Activated CD8-positive, alpha-beta T cell treated with anti-CD3 and anti-CD28 coated beads, Interleukin-2, amount 10 ng/mL, durations not matched to agents 7 days and 5 days (primary cell): ENCODE measurements around the gene CALCR. TPM values are rescaled to one million over a fixed set of nuclear protein-coding genes. Genes with fewer than 3 reads are reported as not detected.

Experiments
- ATAC-seq: fragments of 150-1000 bp; cut with Tn5 transposase; one replicate; pipeline ENCODE4 v1.10.0; 2021; ENCODE audit warnings: moderate library complexity
- CTCF ChIA-PET: fragments of 350-600 bp; sonication (Branson Sonifier 250); formaldehyde crosslinking; loops from one replicate; lab custom pipeline; 2021; ENCODE audit warnings: antibody characterized with exemption; lab: Charles Lee
- POLR2A ChIA-PET: fragments of 350-600 bp; sonication (Branson Sonifier 250); formaldehyde crosslinking; loops from one replicate; lab custom pipeline; 2021; ENCODE audit warnings: antibody characterized with exemption; lab: Charles Lee
- DNase-seq: peaks from one replicate; pipeline ENCODE4 v3.0.0-alpha.2; 2020
- H3K27ac Mint-ChIP-seq: one replicate; pipeline ENCODE4 v1.8.0; 2021; ENCODE audit warnings: mild to moderate bottlenecking, mixed read lengths
- H3K27me3 Mint-ChIP-seq: one replicate; pipeline ENCODE4 v1.8.0; 2021; ENCODE audit warnings: low read depth, mixed read lengths
- H3K36me3 Mint-ChIP-seq: one replicate; pipeline ENCODE4 v1.8.0; 2021; ENCODE audit warnings: low read depth, mixed read lengths
- H3K4me1 Mint-ChIP-seq: one replicate; pipeline ENCODE4 v1.8.0; 2021; ENCODE audit warnings: low read depth, mixed read lengths
- H3K4me3 Mint-ChIP-seq: one replicate; pipeline ENCODE4 v1.8.0; 2021; ENCODE audit warnings: mild to moderate bottlenecking, mixed read lengths
- H3K9me3 Mint-ChIP-seq: one replicate; pipeline ENCODE4 v1.8.0; 2022; ENCODE audit warnings: mixed read lengths; ENCODE audit not compliant: insufficient read depth
- total RNA-seq, 2 experiments: library from RNA; stranded (reverse); gene quantifications; one replicate each; pipeline ENCODE4 v1.2.3, GENCODE V29; 2021

The CALCR gene
- total RNA-seq, 2 experiments from 2014 or later: not detected

DNA sequence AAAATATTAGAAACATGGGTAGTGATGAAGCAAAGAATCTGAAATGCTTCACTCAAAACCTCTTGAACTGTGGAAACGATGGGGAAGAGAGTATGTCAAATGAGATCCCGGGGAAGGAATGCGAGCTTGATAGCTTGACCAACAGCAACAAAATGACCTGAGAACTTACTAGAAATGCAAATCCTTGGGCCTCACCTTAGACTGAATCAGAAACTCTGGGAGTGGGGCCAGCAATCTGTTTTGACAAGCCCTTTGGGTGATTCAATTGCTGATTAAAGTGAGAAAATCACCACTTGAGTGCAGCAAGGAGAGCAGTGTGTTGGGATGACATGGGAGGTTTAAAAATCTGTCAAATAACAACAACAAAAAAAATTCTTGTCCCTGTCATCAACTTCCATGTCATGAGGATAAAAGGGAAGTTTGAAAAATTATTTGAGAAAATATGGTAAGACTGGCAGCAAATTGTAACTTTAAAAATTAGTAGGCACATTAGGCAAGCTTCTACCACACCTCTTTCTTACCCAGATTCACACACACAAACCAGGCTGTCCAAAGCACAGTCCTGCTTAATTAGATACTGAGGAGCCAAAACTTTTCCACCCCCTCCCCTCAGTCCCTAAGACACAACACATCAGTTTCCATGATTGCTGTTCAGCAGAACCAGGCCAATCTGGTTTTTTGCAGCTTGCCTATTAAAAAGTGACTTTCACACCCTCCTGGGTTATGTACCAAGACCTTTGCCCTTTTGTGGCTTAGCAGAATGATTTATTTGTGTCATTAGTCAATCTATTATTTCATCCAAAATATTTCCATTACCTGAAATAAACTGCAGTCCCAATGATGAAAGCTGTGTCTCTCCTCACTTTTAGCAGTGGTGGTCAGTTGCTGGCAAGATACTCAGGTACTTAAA is 15.6 kb downstream of the CALCR start:
- DNase-seq: no peak
- POLR2A ChIA-PET: no interaction called here
- no peak for ATAC-seq
- no peak overlapping the region for H3K4me3 Mint-ChIP-seq
- H3K4me1 Mint-ChIP-seq: no peaks in the 10 kb centered on the region
- peaks cover 4% of the 10 kb centered on the region for H3K27me3 Mint-ChIP-seq
- CTCF ChIA-PET: no interaction called here
- H3K27ac Mint-ChIP-seq: no peak overlapping the region
- no peaks in the 10 kb centered on the region for H3K36me3 Mint-ChIP-seq
- no peaks in the 10 kb centered on the region for H3K9me3 Mint-ChIP-seq

DNA sequence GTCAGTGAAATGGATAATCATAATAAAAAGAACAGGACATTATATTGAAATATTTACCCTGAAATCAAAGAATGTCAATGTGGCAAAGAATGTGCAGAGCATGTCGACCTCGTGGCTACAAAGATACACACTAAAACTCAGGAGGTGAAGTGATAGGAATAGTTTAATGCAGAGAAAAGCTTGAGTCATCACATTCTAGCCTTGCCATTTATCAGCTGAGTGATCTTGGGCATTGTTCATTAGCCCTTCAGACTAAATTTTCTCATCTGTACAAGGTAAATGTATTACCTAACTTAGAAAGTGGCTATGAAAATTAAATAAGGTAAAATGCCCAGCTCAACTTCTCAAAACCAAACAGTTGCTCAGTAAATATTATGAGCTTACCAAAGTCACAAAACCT is 22.6 kb downstream of the CALCR start:
- POLR2A ChIA-PET: no interaction called here
- DNase-seq: no peak
- ATAC-seq: no peak
- H3K27ac Mint-ChIP-seq: no peak overlapping the region
- no peaks in the 10 kb centered on the region for H3K9me3 Mint-ChIP-seq
- H3K36me3 Mint-ChIP-seq: no peaks in the 10 kb centered on the region
- H3K27me3 Mint-ChIP-seq: peaks cover 4% of the 10 kb centered on the region
- no peak overlapping the region for H3K4me3 Mint-ChIP-seq
- CTCF ChIA-PET: interaction anchor here (1.5 to 4.2 kb wide), 4 partner anchors 10 to 310 kb away, joined by 3 to 29 read pairs (median 14); no protein-coding TSS in a partner anchor
- H3K4me1 Mint-ChIP-seq: no peaks in the 10 kb centered on the region

DNA sequence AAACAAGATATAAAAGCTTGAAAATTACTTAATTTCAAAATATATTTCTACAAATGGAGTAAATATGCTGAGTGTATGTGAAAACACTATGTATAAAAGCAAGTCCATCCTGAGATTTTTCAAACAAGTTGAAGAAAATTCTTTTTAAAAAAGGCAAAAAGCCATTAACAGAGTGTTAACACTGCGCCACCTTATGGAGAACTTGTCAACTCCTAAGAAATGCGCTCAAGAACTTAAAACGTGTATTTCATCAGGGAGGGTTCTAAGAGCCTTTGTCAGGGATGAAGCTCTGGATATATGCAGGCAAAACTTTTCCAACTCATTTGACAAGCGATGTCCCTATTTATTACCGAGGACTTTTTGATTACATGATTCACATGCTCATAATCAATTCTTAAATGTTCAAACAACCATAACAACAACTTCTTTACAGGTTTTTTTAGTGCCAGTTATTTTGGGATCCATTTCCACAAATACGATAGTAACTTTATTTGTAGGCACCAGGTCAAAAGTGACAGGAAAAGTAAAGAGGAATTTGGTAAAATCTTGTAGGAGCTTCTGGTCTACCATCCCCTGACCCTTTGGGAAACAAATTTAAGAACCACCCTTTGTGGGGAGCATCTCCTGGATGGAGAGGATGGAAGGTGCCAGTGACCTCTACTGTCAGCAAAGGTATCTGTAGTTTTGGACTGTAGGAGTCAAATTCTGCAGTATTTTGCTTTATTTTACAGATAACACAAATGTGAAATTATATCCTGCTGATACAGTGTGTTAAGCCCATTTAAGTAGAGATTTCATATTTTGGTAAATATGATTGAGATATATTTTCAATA is 23.2 kb downstream of the CALCR start:
- H3K27ac Mint-ChIP-seq: no peak overlapping the region
- no peak overlapping the region for H3K4me3 Mint-ChIP-seq
- CTCF ChIA-PET: interaction anchor here (0.8 to 4.2 kb wide), 9 partner anchors 9 to 312 kb away, joined by 3 to 29 read pairs (median 5); no protein-coding TSS in a partner anchor
- ATAC-seq (no peak), DNase-seq (peak; percentile 22)
- H3K9me3 Mint-ChIP-seq: no peaks in the 10 kb centered on the region
- POLR2A ChIA-PET: no interaction called here
- H3K36me3 Mint-ChIP-seq: no peaks in the 10 kb centered on the region
- peaks cover 4% of the 10 kb centered on the region for H3K27me3 Mint-ChIP-seq
- no peaks in the 10 kb centered on the region for H3K4me1 Mint-ChIP-seq

DNA sequence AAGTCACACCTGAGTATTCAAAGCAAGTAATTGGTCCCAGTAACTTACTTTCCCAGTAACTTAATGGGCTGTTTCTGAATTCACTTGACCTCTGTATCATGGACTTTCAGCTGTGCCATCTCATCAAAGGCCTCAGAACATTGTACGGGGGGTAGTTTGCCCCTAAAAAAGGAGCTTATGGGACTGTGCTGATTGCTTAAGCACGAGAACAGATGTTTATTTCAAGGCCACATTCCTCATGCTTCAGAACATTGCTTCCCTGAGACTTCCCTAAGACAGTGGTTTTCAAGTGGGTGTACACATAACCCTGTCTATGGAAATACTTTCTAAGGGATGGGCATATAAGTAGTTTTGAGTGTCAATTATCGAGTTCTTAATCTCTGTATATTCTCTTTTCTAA is 26.8 kb downstream of the CALCR start:
- ChIA-PET POLR2A (no interaction called here), CTCF (no interaction called here)
- ATAC-seq: no peak
- H3K27me3 Mint-ChIP-seq: peaks cover 2% of the 10 kb centered on the region
- H3K4me3 Mint-ChIP-seq: no peak overlapping the region
- DNase-seq: no peak
- H3K9me3 Mint-ChIP-seq: no peaks in the 10 kb centered on the region
- no peaks in the 10 kb centered on the region for H3K36me3 Mint-ChIP-seq
- no peaks in the 10 kb centered on the region for H3K4me1 Mint-ChIP-seq
- no peak overlapping the region for H3K27ac Mint-ChIP-seq

DNA sequence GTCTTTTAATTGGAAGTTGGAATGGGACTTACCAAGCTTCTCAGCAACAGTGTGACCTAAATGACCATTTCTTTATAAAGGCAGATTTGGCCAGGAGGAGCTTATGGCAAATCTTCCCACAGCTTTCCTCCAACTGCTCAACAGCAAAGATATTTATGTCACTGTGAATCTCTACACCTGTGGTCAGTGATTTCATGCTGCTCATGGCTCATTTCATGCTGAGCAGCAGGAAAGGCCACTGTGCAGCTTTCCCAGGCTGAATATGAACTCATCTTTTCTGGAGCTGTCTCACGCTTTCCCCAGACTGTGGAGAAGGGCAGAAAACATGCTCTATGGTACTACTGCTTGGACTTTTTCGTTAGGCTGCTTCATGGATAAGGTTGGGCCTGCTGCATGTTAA is 29.8 kb downstream of the CALCR start:
- H3K4me1 Mint-ChIP-seq: no peaks in the 10 kb centered on the region
- ATAC-seq (no peak), DNase-seq (no peak)
- no peaks in the 10 kb centered on the region for H3K36me3 Mint-ChIP-seq
- no peak overlapping the region for H3K4me3 Mint-ChIP-seq
- POLR2A ChIA-PET: no interaction called here
- no peaks in the 10 kb centered on the region for H3K9me3 Mint-ChIP-seq
- H3K27me3 Mint-ChIP-seq: no peaks in the 10 kb centered on the region
- no peak overlapping the region for H3K27ac Mint-ChIP-seq
- CTCF ChIA-PET: no interaction called here

DNA sequence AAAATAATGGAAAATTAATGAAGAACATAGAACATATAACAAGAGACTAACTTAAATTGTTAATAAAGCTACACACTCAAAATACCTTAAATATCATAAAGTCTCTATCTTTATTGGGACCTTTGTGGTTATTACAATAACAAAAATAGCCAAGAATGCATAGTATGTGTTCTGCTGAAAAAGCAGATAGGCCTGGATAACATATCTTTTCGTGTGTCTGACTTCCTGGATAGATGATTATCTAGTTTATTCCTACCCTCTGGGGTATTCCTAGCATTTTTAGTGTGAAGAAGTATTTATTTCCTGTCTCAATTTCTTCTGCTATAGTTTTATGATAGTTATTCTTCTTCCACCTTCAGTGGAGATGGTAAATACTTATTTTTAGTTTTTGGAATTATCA is 36.5 kb downstream of the CALCR start:
- Mint-ChIP-seq H3K27ac (no peak overlapping the region), H3K4me3 (no peak overlapping the region), H3K9me3 (no peaks in the 10 kb centered on the region), H3K4me1 (no peaks in the 10 kb centered on the region), H3K27me3 (no peaks in the 10 kb centered on the region), H3K36me3 (no peaks in the 10 kb centered on the region)
- POLR2A ChIA-PET: no interaction called here
- CTCF ChIA-PET: no interaction called here
- DNase-seq (no peak), ATAC-seq (no peak)

DNA sequence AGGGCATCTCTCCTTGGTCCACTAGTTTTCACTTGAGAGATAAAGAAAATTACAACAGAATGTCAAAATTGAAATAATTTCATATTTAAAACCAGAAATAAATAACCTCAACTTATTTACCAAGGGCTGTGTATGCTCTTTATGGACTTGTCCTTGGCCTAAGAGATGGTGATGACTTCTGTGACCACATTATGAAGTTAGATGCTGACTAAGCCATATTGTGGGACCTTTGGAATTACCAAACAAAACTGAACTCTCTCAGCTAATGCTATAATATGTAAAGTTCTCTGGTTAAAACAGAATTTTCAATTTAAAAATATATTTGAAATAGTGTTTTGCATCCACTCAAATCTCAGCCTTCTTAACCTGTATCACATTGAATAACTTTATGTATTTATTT is 38.9 kb downstream of the CALCR start:
- Mint-ChIP-seq H3K27me3 (no peaks in the 10 kb centered on the region), H3K4me1 (no peaks in the 10 kb centered on the region), H3K36me3 (no peaks in the 10 kb centered on the region), H3K9me3 (no peaks in the 10 kb centered on the region), H3K4me3 (no peak overlapping the region), H3K27ac (no peak overlapping the region)
- ChIA-PET POLR2A (no interaction called here), CTCF (no interaction called here)
- ATAC-seq: no peak
- no peak for DNase-seq

DNA sequence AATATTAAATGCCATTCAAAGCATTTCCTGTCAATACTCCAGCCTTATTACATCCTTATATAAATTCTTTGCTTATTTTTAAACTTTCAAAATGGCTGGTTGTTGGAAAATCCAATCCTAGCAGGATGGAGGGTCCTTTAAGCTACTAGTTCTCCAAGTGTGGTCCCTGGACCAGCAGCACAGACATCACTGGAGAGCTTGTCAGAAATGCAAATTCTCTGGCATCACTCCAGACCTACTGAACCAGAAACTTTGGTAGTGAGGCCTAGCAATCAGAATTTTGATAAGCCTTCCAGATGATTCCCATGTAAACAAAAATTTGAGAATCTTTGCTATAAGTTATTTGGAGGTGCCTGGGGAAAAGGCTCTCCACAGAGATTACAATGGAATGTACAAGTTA is 43.8 kb downstream of the CALCR start:
- Mint-ChIP-seq H3K36me3 (no peaks in the 10 kb centered on the region), H3K27ac (no peak overlapping the region), H3K27me3 (no peaks in the 10 kb centered on the region), H3K4me1 (no peaks in the 10 kb centered on the region), H3K4me3 (no peak overlapping the region), H3K9me3 (no peaks in the 10 kb centered on the region)
- POLR2A ChIA-PET: no interaction called here
- no peak for DNase-seq
- CTCF ChIA-PET: no interaction called here
- no peak for ATAC-seq

DNA sequence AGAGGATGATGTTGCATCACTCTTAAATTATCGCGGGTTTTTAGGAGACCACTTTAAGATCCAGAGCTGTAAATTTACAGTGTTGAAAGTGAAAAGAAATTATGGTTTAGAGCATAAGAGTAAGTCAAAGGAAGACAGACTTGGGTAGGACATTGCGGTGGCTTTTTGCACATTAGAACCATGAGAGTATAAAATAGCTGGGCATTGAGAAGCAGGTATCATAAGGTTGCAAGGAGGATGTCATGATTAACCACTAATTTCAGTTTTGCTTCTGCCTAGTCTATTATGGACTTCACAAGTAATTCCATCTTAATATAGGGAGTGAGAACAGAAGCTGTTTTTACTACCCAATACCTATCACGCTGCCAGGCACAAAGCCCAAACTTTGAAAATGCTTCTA is 57.7 kb downstream of the CALCR start:
- no peaks in the 10 kb centered on the region for H3K9me3 Mint-ChIP-seq
- no peaks in the 10 kb centered on the region for H3K4me1 Mint-ChIP-seq
- ChIA-PET POLR2A (no interaction called here), CTCF (no interaction called here)
- no peak overlapping the region for H3K4me3 Mint-ChIP-seq
- H3K27me3 Mint-ChIP-seq: no peaks in the 10 kb centered on the region
- no peak overlapping the region for H3K27ac Mint-ChIP-seq
- ATAC-seq: no peak
- no peaks in the 10 kb centered on the region for H3K36me3 Mint-ChIP-seq
- DNase-seq: no peak

DNA sequence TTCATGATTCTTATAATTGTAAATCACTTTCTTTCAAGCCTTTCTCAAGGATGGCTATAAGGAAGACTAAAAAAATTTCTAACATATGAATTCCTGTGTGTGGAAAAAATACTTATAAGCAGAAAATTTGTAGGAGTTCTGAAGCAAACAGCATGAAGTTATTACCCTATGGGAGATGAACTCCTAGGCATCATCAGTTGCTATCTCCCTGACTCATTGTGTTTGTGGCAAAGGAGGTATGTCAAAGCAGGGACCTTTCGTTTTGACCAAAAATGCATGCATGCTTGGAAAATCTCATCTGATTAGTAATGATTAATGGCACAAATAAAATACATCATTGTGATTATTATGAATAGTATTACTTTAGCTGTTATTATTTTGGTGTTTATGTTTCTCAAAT is 59.4 kb downstream of the CALCR start:
- no peak for ATAC-seq
- DNase-seq: no peak
- Mint-ChIP-seq H3K9me3 (no peaks in the 10 kb centered on the region), H3K4me3 (no peak overlapping the region), H3K27ac (no peak overlapping the region), H3K36me3 (no peaks in the 10 kb centered on the region), H3K4me1 (no peaks in the 10 kb centered on the region), H3K27me3 (no peaks in the 10 kb centered on the region)
- ChIA-PET POLR2A (no interaction called here), CTCF (no interaction called here)

DNA sequence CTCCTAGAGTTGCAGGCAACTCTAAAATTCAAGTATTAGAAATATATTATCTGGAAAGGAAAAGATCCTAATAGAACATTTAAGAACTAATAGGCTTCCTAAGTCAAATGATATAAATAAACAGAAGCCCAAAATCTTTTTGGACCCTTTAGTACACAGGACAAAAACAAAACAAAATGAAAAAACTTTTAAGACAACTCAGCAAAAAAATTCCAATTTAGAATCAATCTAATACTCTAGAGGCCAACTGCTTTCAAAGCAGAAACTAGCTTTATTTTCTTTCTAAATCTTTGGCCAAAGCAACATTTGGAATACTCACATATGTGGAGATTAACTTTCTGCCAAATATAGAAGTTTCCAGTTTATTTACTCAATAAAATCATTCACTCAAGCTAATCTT is 65.2 kb downstream of the CALCR start:
- H3K9me3 Mint-ChIP-seq: no peaks in the 10 kb centered on the region
- DNase-seq: no peak
- no peak overlapping the region for H3K27ac Mint-ChIP-seq
- POLR2A ChIA-PET: no interaction called here
- H3K27me3 Mint-ChIP-seq: no peaks in the 10 kb centered on the region
- ATAC-seq: no peak
- H3K4me3 Mint-ChIP-seq: no peak overlapping the region
- H3K4me1 Mint-ChIP-seq: no peaks in the 10 kb centered on the region
- no peaks in the 10 kb centered on the region for H3K36me3 Mint-ChIP-seq
- CTCF ChIA-PET: no interaction called here

DNA sequence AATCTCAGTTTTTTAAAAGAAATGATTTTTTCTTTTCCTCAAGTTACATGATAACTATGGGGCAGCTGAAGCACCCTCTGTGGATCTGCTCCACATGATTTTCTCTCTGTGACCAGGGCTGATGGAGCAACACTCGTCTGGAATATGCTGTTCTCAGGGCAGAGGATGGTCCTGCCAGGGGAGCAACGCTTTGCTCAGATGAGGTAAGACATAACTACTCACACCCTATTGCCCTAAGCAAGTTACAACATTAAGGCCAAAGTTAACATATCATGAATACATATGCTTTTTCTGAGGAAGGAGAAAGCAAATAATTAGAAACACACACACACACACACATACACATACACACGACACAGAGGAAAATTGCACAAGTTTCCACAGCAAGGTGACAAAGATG is 71.4 kb downstream of the CALCR start:
- Mint-ChIP-seq H3K4me1 (no peaks in the 10 kb centered on the region), H3K9me3 (no peaks in the 10 kb centered on the region), H3K4me3 (no peak overlapping the region), H3K27me3 (no peaks in the 10 kb centered on the region), H3K36me3 (no peaks in the 10 kb centered on the region), H3K27ac (no peak overlapping the region)
- DNase-seq (no peak), ATAC-seq (no peak)
- ChIA-PET CTCF (no interaction called here), POLR2A (no interaction called here)
